Stomach smooth muscle (tissue), 2 donors: ENCODE measurements around the gene CPXM1.

Source experiments
- H3K27ac ChIP-seq: one replicate; pipeline ENCODE4 v1.7.0; 2013; ENCODE audit warnings: mild to moderate bottlenecking, low read length, inconsistent platforms
- H3K27me3 ChIP-seq, 2 donors: one replicate each; pipeline ENCODE4 v1.7.0; 2013; ENCODE audit warnings: low read length in 2 of 2; ENCODE audit not compliant: insufficient read depth in 2 of 2, control insufficient read depth in 1 of 2
- H3K36me3 ChIP-seq, 2 donors: one replicate each; pipeline ENCODE4 v1.7.0; 2013; ENCODE audit warnings: low read length in 2 of 2; ENCODE audit not compliant: control insufficient read depth in 2 of 2, insufficient read depth in 2 of 2
- H3K4me1 ChIP-seq: one replicate; pipeline ENCODE4 v1.7.0; 2013; ENCODE audit warnings: low read length; ENCODE audit not compliant: control insufficient read depth, insufficient read depth
- H3K4me3 ChIP-seq, 2 donors: one replicate each; pipeline ENCODE4 v1.7.0; 2013; ENCODE audit warnings: low read length in 2 of 2
- H3K9ac ChIP-seq, 2 donors: one replicate each; pipeline ENCODE4 v1.7.0; 2013; ENCODE audit warnings: low read length in 2 of 2, mild to moderate bottlenecking in 1 of 2
- H3K9me3 ChIP-seq, 2 donors: one replicate each; pipeline ENCODE4 v1.7.0; 2013; ENCODE audit warnings: low read length in 2 of 2; ENCODE audit not compliant: control insufficient read depth in 2 of 2
- donor health status: healthy.
- donor health status: Pancreatic carcinoma.

The CPXM1 gene

DNA sequence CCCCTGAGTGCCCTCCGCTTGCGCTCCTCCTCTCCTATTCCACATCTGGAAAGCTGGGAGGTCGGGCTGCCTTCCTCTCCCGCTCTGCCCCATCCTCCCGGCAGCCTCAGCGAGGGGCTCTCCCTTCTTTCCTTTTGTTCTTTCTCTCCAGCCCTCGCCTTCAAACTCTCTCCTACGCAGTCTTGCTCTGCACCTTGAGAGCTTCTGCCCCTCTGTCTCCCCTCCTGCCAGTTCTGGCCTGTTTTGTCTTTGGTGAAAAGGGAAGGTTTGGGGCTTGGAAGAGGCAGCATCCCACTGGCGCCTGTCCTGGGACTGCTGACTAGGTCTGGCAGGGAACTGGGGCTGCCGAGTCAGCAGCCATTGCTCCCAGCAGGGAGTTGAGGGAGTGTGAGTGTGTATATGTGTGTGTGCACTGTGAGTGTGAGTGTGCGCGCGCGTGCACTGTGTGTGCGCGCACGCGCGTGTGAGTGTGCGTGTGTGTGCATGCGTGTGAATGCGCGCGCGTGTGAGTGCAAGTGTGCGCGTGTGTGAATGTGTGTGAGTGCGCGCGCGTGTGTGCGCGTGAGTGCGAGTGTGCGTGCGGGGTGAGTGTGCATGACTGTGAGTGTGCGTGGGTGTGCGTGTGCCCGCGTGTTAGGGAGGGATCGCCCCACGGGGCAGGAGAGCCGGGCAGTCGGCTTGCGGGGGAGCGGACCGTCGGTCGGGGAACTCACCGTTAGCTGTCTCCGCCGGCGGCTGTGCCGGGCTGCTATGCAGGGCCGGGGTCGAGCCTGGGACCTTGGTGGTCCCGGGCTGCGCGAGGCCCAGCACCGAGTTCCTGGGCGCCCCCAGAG is 523 bp downstream of the CPXM1 start:
- H3K4me3 ChIP-seq, result peak overlapping the region; percentile 53 to 59
- H3K9me3 ChIP-seq, result no peaks in the 10 kb centered on the region
- no peak overlapping the region for H3K27ac ChIP-seq
- H3K9ac ChIP-seq, result no peak overlapping the region
- peaks cover 11% of the 10 kb centered on the region for H3K4me1 ChIP-seq
- no peaks in the 10 kb centered on the region for H3K36me3 ChIP-seq
- H3K27me3 ChIP-seq, result peaks cover 51 to 58% of the 10 kb centered on the region in 2 donors

DNA sequence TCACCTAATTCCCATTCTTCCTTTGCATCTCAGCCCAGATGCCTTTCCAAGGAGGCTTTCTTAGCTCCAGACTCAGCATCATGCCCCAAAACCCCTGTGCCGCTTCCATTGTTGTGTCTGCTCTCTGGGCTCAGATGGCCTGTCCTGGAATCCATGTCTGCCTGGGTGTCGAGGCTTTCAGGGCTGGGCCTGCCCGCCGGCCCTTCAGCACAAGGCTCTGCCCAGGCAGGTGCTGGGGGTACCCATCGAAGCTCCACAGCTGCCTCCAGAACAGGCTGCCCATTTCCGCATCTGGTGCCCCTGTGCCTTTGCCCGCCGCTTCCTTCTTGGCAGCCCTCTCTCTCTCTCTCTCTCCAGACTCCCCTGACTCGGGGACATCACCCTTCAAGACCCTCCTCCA is 1.2 kb downstream of the CPXM1 start:
- Histone ChIP-seq H3K27me3 (peaks cover 50 to 52% of the 10 kb centered on the region in 2 donors), H3K4me1 (peaks cover 11% of the 10 kb centered on the region), H3K27ac (no peak overlapping the region), H3K36me3 (no peaks in the 10 kb centered on the region), H3K9ac (no peak overlapping the region), H3K9me3 (no peaks in the 10 kb centered on the region), H3K4me3 (peak overlapping the region in 1 of 2 donors; percentile 59)

DNA sequence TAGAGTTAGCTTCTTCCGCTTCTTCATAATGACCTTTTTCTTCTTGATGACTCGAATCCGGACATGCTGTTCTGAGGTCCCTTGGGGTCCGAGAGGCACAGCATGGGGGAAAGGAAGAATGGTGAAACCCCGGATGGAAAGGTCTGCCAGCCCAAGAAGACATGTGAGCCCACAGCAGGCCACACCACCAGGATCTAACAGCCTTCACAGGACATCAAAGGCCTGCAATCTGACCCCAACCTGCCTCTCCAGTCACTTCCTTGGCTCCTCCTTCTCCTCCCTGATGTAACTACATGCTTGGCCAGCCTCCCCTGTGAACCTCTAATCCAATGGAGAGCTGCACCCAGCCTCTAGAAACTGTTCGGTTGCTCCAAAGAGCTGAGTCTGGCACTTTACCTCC is 1.6 kb downstream of the CPXM1 start:
- no peaks in the 10 kb centered on the region for H3K9me3 ChIP-seq
- no peaks in the 10 kb centered on the region for H3K36me3 ChIP-seq
- H3K9ac ChIP-seq, result no peak overlapping the region
- H3K27me3 ChIP-seq, result peaks cover 47 to 48% of the 10 kb centered on the region in 2 donors
- H3K4me1 ChIP-seq, result peaks cover 11% of the 10 kb centered on the region
- H3K27ac ChIP-seq, result no peak overlapping the region
- no peak overlapping the region for H3K4me3 ChIP-seq

DNA sequence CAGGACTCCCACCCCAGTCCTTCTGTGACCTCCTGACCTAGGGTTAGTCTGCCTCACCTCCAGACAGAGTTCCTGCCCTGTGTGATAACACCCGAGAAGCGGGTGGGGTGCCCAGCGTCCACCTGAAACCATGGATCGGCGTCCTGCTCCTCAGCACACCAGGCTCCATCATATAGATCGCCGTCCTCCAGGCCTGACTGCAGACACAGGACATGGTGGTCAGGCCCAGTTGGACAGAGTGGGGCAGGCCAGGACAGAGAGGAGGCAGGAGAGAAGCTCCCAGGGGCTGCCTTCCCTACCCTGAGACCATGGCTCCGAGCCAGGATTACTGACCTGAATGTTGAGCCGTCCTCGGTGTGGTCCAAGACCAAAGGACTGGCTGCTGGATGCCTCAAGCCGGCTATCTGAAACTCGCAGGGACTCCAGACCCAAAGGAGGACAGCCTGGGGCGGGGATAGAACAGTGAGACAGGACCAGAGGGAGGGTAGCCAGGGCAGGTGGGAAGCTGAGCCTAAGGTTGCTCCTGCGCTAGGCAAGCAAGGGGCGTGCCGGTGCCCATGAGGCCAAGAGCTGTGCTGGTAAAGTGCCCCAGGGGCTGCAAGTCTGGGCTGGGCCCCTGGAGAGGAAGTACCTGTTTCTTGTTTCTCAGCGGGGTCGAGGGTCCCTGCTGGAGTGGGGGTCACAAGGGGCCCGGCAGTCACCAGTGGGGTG is 2.2 kb downstream of the CPXM1 start:
- no peak overlapping the region for H3K27ac ChIP-seq
- no peaks in the 10 kb centered on the region for H3K36me3 ChIP-seq
- peaks cover 11% of the 10 kb centered on the region for H3K4me1 ChIP-seq
- peaks cover 43 to 44% of the 10 kb centered on the region in 2 donors for H3K27me3 ChIP-seq
- no peaks in the 10 kb centered on the region for H3K9me3 ChIP-seq
- H3K4me3 ChIP-seq, result no peak overlapping the region
- no peak overlapping the region for H3K9ac ChIP-seq

DNA sequence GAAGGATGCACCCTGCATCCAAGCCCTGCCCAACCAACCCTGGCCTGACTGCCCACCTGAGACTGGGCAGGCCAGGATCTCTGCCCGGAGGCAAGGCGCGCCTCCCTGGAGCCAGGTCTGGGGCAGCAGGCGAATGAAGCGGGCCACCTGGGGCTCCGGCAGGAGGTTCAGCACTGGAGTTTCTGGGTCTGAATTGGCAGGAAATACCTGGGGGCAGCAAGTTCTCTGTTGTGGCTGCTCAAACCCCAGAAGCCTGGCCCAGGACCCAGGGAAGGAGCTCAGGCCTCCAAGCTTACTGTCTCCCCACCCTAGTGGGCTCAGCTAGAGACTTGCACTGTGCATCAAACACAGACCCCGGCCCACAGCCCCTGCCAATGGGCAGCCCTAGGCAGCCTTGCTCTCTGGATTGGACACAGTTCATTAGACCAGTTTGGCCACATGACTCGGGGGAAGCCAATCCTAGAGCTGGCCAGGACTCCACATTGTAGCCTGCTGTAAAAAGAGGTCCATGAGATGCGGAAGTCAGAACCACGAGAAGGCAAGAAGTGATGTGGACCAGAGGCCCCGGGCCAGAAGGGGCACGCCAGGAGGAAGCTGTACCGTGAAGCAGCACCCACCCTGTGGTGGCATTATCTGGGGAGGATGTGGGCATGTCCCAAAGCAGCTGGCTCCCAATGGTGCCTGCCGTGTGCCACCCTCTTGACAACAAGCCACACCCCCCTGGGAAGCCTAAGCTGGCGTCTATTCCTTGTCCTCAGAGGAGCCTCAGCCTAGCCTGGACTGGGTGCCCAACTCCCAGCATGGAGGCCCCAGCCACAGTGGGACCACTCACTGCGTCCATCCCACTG is 3.1 kb downstream of the CPXM1 start:
- Histone ChIP-seq H3K4me1 (peaks cover 11% of the 10 kb centered on the region), H3K4me3 (no peak overlapping the region), H3K9me3 (no peaks in the 10 kb centered on the region), H3K36me3 (no peaks in the 10 kb centered on the region), H3K9ac (no peak overlapping the region), H3K27me3 (peaks cover 37 to 38% of the 10 kb centered on the region in 2 donors), H3K27ac (no peak overlapping the region)

DNA sequence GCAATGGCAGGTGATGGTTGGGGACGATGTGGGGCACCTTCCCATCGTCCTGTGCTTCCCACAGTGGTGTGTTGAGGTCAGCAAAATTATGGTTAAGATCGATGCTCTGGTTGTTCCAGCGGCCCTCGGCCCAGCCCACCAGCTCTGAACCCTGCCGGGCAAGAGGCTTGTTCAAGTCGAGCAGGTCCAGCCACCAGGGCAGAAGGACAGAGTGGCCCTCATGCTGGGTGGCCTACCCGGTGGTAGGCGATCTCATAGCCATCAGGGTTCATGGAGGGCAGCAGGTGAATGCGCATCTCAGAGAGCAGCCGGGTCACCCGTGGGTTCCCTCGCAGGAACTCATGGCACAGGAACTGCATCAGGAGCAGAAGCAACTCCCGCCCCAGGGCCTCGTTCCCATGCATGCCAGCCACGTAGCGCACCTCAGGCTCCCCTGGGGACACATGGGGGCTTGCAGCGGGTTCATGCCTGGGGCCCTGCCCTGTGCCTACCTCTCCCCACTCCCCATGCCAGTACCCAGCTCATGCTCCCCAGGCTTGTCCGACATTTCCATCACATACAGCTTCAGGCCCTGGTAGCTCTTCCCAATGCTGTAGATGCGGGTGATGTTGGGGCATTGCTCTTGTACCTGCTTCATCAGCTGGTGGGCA is 4.3 kb downstream of the CPXM1 start:
- H3K4me3 ChIP-seq, result no peak overlapping the region
- peaks cover 30 to 33% of the 10 kb centered on the region in 2 donors for H3K27me3 ChIP-seq
- H3K4me1 ChIP-seq, result peaks cover 11% of the 10 kb centered on the region
- no peaks in the 10 kb centered on the region for H3K36me3 ChIP-seq
- no peaks in the 10 kb centered on the region for H3K9me3 ChIP-seq
- H3K9ac ChIP-seq, result no peak overlapping the region
- no peak overlapping the region for H3K27ac ChIP-seq

DNA sequence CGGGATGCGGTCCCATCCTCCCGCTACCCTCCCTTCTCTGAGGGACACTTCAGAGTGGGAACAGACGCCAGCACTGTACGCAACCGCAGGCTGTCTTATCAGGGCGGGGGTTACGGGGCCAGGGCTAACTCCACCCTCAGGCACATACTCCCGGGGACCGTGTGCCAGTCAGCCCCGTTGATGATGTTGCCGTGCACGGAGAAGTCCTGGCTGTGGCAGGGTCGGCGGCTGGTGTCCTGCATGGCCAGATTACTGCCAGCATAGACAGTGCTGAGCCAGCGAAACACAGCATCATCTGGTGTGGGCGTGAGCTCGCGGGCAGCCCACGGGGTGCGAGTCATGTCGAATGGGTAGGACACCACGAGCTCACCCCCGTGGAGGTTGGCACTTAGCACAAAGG is 5.0 kb downstream of the CPXM1 start:
- Histone ChIP-seq H3K9ac (no peak overlapping the region), H3K27me3 (peaks cover 24 to 28% of the 10 kb centered on the region in 2 donors), H3K9me3 (no peaks in the 10 kb centered on the region), H3K4me1 (peaks cover 11% of the 10 kb centered on the region), H3K4me3 (no peak overlapping the region), H3K27ac (no peak overlapping the region), H3K36me3 (no peaks in the 10 kb centered on the region)

DNA sequence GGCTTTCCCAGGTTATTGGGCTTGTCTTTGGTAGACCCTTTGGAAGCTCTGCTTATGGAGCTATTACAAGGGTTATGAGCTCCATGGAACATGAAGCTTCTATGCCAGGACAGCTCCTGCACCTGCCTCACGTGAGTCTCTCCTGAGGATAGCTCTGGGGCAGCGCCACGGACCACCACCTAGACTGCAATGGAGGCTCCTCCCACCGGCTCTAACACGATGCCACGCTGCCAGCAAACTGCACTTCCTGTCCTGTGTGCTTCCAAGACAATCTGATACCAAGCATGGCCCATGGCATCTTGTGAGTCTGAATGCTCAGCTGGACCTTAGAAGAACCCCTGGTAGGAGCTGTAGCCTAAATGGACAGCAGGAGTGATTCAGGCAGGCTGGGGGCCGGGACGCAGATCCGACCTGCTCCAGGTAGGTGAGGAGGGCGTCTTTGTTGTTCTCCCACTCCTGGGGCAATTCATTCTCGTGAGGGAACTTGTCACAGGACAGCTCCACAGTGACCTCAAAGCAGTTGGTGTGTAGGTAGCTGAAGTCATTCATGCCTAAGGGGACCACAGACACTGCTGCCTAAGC is 5.5 kb downstream of the CPXM1 start:
- no peaks in the 10 kb centered on the region for H3K9me3 ChIP-seq
- no peak overlapping the region for H3K9ac ChIP-seq
- H3K36me3 ChIP-seq, result no peaks in the 10 kb centered on the region
- H3K4me3 ChIP-seq, result no peak overlapping the region
- H3K27me3 ChIP-seq, result peaks cover 20 to 26% of the 10 kb centered on the region in 2 donors
- H3K4me1 ChIP-seq, result peaks cover 7% of the 10 kb centered on the region
- no peak overlapping the region for H3K27ac ChIP-seq

DNA sequence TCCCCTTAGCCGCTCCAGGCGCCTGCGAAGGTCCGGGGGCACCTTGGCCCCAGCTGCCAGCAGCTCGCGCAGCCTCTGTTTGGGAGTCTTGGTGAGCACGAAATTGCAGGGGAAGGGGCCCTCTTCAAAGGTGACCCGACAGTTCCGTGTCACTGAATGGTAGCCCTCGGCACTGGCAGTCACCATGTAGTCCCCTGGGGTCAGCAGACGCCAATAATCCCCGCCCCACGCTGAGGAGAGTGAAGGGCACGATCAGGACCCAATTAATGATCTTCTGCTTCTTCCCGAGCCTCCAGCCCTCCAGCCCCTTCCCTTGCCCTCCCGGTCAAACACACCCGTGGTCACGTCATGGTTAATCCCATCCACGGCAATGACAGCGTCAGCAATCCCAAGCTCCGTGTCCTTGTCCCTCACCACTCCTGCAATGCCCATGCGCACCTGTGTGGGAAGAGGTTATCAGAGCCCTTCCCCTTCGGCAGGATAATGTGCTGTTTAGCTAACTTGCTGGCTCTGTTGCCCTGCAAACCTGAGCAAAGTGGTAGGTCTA is 6.2 kb downstream of the CPXM1 start:
- H3K9ac ChIP-seq, result no peak overlapping the region
- no peak overlapping the region for H3K27ac ChIP-seq
- H3K27me3 ChIP-seq, result peaks cover 13 to 19% of the 10 kb centered on the region in 2 donors
- H3K36me3 ChIP-seq, result no peaks in the 10 kb centered on the region
- peaks cover under 1% of the 10 kb centered on the region for H3K4me1 ChIP-seq
- H3K9me3 ChIP-seq, result no peaks in the 10 kb centered on the region
- H3K4me3 ChIP-seq, result no peak overlapping the region

DNA sequence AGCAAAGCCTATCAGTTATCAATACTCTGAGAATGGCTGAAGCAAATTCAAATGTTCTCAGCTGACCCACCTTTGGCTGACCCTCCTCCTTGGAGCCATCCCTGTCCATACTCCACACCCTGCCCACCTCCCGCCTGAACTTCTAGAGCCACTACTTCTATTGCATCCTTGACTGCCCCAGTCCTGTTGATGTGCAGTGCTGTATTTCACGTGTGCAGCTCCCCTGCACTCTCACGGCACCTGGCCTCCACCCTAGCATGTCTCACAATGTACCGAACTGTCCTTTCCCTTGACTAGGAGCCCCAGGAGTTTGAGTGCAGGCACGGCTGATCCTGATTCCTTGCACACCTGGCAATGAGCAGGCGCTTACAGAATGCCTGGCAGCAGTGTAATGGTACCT is 7.0 kb downstream of the CPXM1 start:
- H3K27ac ChIP-seq, result no peak overlapping the region
- no peaks in the 10 kb centered on the region for H3K36me3 ChIP-seq
- no peaks in the 10 kb centered on the region for H3K9me3 ChIP-seq
- no peak overlapping the region for H3K9ac ChIP-seq
- no peak overlapping the region for H3K4me3 ChIP-seq
- H3K27me3 ChIP-seq, result peaks cover 6 to 16% of the 10 kb centered on the region in 2 donors
- H3K4me1 ChIP-seq, result no peaks in the 10 kb centered on the region
